Thymus (tissue), 11 donors: ENCODE results near the gene TNFRSF11A. TPM values are rescaled to one million over a fixed set of nuclear protein-coding genes. Genes with fewer than 3 reads are reported as not detected.

Experiments used
- DNase-seq, 9 donors: peaks; one replicate each; pipeline ENCODE4 v3.0.0-alpha.2; 2013; ENCODE audit warnings: low spot score in 9 of 9, low read depth in 6 of 9, missing footprints in 1 of 9
- H3K27ac ChIP-seq, 2 donors: one replicate each; pipeline ENCODE4 v1.5.1; 2013; ENCODE audit warnings: control low read depth in 1 of 2, low read depth in 1 of 2, low read length in 1 of 2, mild to moderate bottlenecking in 1 of 2, moderate library complexity in 1 of 2
- H3K27me3 ChIP-seq, 2 donors: one replicate each; pipeline ENCODE4 v1.5.1; 2013; ENCODE audit warnings: low read length in 1 of 2; ENCODE audit not compliant: control insufficient read depth in 2 of 2, insufficient read depth in 1 of 2
- H3K36me3 ChIP-seq, 2 donors: one replicate each; pipeline ENCODE4 v1.5.1; 2013; ENCODE audit warnings: low read length in 1 of 2, mild to moderate bottlenecking in 1 of 2, moderate library complexity in 1 of 2; ENCODE audit not compliant: control insufficient read depth in 2 of 2, insufficient read depth in 2 of 2
- H3K4me1 ChIP-seq, 2 donors: one replicate each; pipeline ENCODE4 v1.5.1; 2013; ENCODE audit warnings: low read length in 2 of 2; ENCODE audit not compliant: control insufficient read depth in 2 of 2, insufficient read depth in 2 of 2
- H3K4me3 ChIP-seq, 2 donors: one replicate each; pipeline ENCODE4 v1.5.1; 2013; ENCODE audit warnings: low read length in 2 of 2, control low read depth in 1 of 2, mild to moderate bottlenecking in 1 of 2
- H3K9me3 ChIP-seq, 2 donors: one replicate each; pipeline ENCODE4 v1.5.1; 2013; ENCODE audit warnings: low read length in 1 of 2, mild to moderate bottlenecking in 1 of 2; ENCODE audit not compliant: control insufficient read depth in 2 of 2, insufficient read depth in 1 of 2
- WGBS: extraction: QIAGEN DNeasy Blood & Tissue Kit; methylation state at CpG from one replicate; pipeline ENCODE4 v1.1.7; 2013; 5-methylcytosine and 5-hydroxymethylcytosine counted together
- polyA plus RNA-seq: library from polyadenylated mRNA; stranded (reverse); fragments of 200-250 nt; gene quantifications from one replicate; pipeline ENCODE4 v1.2.3, GENCODE V29; 2013
- total RNA-seq: library from RNA; stranded (reverse); fragments of 120-200 nt; gene quantifications from one replicate; pipeline ENCODE4 v1.2.4, GENCODE V29; 2013
- donor health status: healthy.

TNFRSF11A gene
- total and polyA plus RNA-seq, 2 donors = 3.6 to 5.4 TPM

DNA sequence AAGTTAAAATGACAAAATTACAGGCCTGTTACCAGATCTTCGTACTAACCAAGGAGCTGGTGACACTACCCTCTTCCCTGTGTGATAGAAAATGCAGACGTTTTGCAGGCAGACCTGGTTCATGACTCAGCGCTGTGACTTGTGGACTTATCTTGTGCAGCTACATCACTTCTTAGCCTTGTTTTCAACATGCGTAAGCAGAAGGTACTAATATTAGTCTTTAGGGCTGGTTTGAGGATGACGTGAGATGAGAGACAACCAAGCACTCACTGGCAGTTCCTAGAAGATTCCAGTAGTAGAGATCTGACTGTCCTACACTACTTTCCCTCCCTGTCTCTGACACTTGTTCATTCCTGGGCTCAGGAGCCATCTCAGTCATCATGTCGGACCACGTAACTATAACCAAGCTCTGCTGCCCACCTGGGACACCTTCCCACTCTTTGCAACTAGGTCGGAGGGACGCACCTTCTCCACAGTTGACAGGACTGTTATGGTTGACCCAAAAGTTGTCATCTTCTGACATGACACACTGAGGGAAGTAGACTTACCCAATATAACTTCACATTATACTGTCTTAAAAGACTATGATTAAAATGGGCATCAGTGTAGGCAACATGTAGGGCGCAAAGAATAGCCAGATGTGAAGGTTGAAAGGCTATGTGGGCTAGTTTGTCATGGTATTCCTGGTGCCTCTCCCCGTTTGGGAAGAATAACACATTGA is 64.8 kb downstream of the TNFRSF11A start:
- Histone ChIP-seq H3K4me3 (no peak overlapping the region), H3K27me3 (no peaks in the 10 kb centered on the region), H3K9me3 (no peaks in the 10 kb centered on the region), H3K36me3 (no peaks in the 10 kb centered on the region), H3K27ac (no peak overlapping the region), H3K4me1 (no peaks in the 10 kb centered on the region)
- no peak for DNase-seq
- WGBS = 95% methylated on average over 11 of the region's 11 CpGs

- no peak overlapping the region for H3K27ac ChIP-seq
- H3K4me3 ChIP-seq = no peak overlapping the region
- DNase-seq = no peak
- H3K36me3 ChIP-seq = no peaks in the 10 kb centered on the region
- 96% methylated on average over 15 of the region's 15 CpGs for WGBS
- no peaks in the 10 kb centered on the region for H3K4me1 ChIP-seq
- no peaks in the 10 kb centered on the region for H3K27me3 ChIP-seq
- no peaks in the 10 kb centered on the region for H3K9me3 ChIP-seq
Measured at GRCh38 chr18:62394006-62394763, 69.1 kb downstream of the TNFRSF11A start.

GRCh38 chr18:62396381-62396780 is 71.3 kb downstream of the TNFRSF11A start:
- WGBS = 97% methylated on average over 3 of the region's 3 CpGs
- H3K9me3 ChIP-seq = no peaks in the 10 kb centered on the region
- H3K27ac ChIP-seq = no peak overlapping the region
- DNase-seq = no peak
- no peak overlapping the region for H3K4me3 ChIP-seq
- H3K36me3 ChIP-seq = no peaks in the 10 kb centered on the region
- H3K27me3 ChIP-seq = no peaks in the 10 kb centered on the region
- H3K4me1 ChIP-seq = peaks cover 0 to 4% of the 10 kb centered on the region in 2 donors

- no peak overlapping the region for H3K27ac ChIP-seq
- WGBS = 81% methylated on average over 3 of the region's 3 CpGs
- H3K9me3 ChIP-seq = no peaks in the 10 kb centered on the region
- no peak for DNase-seq
- H3K4me1 ChIP-seq = peaks cover 0 to 4% of the 10 kb centered on the region in 2 donors
- no peaks in the 10 kb centered on the region for H3K36me3 ChIP-seq
- no peak overlapping the region for H3K4me3 ChIP-seq
- no peaks in the 10 kb centered on the region for H3K27me3 ChIP-seq
Measured at GRCh38 chr18:62396967-62397366, 71.9 kb downstream of the TNFRSF11A start.

DNA sequence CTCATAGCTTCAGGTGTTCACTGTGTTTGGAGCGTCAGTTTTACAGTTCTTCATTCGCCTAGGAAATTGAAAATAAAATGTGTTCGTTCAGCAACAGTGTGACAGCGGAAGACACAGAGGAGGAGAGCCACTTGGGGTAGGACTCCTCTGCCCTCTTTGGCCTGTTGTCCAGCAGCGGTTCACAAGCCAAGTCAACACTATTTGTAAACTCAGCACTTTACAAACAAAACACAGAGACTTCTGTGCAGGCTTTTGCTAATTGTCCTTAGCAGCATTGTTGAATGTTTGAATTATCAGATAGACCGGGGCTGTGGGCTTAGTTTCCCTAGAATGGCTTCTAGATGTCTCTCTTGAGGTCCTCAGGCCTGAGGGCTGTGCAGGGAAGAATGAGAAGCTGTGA is 73.2 kb downstream of the TNFRSF11A start:
- WGBS = 96% methylated on average over 6 of the region's 6 CpGs
- H3K4me1 ChIP-seq = peaks cover 0 to 4% of the 10 kb centered on the region in 2 donors
- no peaks in the 10 kb centered on the region for H3K27me3 ChIP-seq
- no peak for DNase-seq
- no peak overlapping the region for H3K27ac ChIP-seq
- no peaks in the 10 kb centered on the region for H3K9me3 ChIP-seq
- no peak overlapping the region for H3K4me3 ChIP-seq
- no peaks in the 10 kb centered on the region for H3K36me3 ChIP-seq

DNA sequence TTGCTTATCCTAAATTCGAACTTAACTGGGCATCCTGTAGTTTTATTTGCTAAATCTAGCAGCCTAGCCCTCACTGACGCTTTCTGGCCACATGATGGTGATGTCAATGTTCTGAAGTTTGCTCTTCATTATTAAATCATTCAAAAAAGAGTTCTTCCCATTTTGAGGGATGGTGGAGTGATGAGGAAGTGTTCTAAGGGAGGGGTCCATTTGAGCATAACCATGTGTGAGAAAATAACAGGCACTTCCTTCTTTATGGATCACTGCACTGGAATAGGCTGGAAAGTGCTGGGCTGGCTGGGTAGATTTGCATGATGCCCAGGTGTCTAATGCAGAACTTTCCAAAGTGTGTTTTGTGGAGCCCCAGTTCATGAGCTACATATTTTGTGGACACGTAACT is 74.2 kb downstream of the TNFRSF11A start:
- Histone ChIP-seq H3K27ac (no peak overlapping the region), H3K36me3 (no peaks in the 10 kb centered on the region), H3K4me1 (peaks cover 0 to 4% of the 10 kb centered on the region in 2 donors), H3K9me3 (no peaks in the 10 kb centered on the region), H3K27me3 (no peaks in the 10 kb centered on the region), H3K4me3 (no peak overlapping the region)
- 89% methylated on average over 3 of the region's 3 CpGs for WGBS
- no peak for DNase-seq

GRCh38 chr18:62399781-62400308 is 74.7 kb downstream of the TNFRSF11A start:
- H3K4me1 ChIP-seq = peaks cover 0 to 4% of the 10 kb centered on the region in 2 donors
- no peak for DNase-seq
- H3K9me3 ChIP-seq = no peaks in the 10 kb centered on the region
- WGBS = 64% methylated on average over 4 of the region's 4 CpGs
- H3K36me3 ChIP-seq = no peaks in the 10 kb centered on the region
- H3K27me3 ChIP-seq = no peaks in the 10 kb centered on the region
- no peak overlapping the region for H3K27ac ChIP-seq
- H3K4me3 ChIP-seq = no peak overlapping the region

DNA sequence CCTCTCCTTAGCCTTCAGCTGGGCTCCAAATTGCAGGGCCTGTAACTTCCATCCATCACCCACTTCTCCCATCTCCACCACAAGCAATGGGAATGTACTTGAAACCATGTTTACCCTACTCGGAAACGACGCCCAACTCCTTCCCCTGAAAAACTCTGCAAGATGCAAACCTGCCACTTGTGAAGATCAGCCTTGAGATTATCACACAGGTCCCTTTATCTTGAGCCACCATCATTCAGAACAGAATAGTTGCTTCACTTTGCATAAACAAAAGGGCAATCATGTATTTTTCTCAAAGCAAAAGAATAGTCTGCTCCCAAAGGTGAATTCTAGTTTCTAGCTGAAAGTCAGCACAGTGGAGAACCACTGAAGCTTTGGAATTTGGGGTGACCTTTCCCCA is 75.8 kb downstream of the TNFRSF11A start:
- no peaks in the 10 kb centered on the region for H3K36me3 ChIP-seq
- H3K27me3 ChIP-seq = no peaks in the 10 kb centered on the region
- no peaks in the 10 kb centered on the region for H3K9me3 ChIP-seq
- no peak for DNase-seq
- no peak overlapping the region for H3K27ac ChIP-seq
- peaks cover 0 to 4% of the 10 kb centered on the region in 2 donors for H3K4me1 ChIP-seq
- 89% methylated on average over 3 of the region's 3 CpGs for WGBS
- H3K4me3 ChIP-seq = no peak overlapping the region

DNA sequence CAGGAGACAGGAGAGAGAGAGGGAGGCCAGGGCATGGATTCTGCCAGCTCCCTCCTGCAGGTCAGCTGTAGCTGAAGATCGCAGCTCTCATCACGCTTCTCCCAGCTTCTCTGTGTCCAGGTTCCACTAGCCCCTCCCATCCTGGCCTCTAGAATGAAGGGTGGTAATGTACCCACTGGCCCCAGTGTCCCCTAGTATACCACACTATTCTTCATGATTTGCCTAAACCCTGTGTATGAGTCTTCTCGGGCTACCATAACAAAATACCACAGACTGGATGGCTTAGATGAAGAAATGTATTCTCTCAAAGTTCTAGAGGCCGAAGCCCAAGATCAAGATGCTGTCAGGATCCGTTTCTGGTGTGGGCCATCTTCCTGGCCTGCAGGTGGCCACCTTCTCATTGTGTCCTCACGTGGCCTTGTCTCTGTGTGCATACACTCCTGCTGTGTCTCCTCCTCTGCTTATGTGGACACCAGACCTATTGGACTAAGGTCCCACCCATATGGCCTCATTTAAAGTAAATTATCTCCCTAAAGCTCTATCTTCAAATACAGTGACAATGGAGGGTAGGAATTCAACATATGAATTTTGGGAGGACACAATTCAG is 77.3 kb downstream of the TNFRSF11A start:
- WGBS = 95% methylated on average over 6 of the region's 6 CpGs
- H3K27me3 ChIP-seq = no peaks in the 10 kb centered on the region
- no peak for DNase-seq
- H3K4me3 ChIP-seq = no peak overlapping the region
- H3K9me3 ChIP-seq = no peaks in the 10 kb centered on the region
- peaks cover 0 to 4% of the 10 kb centered on the region in 2 donors for H3K4me1 ChIP-seq
- H3K36me3 ChIP-seq = no peaks in the 10 kb centered on the region
- H3K27ac ChIP-seq = no peak overlapping the region
